ENCODE data around the gene KIF26B.
A peak's percentile ranks its signal among the peaks of the same experiment; 100 is the strongest.

The KIF26B gene

GRCh38 chr1:245363461-245364200 lies 208.8 kb downstream of the KIF26B start:
- no peak for DNase-seq

- DNase-seq: no peak
These were observed 210.6 kb downstream of the KIF26B start for GRCh38 chr1:245365095-245366020.

- DNase-seq: no peak
These were observed 212.1 kb downstream of the KIF26B start for GRCh38 chr1:245366886-245367285.

- no peak for DNase-seq
These were observed 215.5 kb downstream of the KIF26B start for GRCh38 chr1:245370175-245370825.

GRCh38 chr1:245370905-245371581 lies 216.3 kb downstream of the KIF26B start:
- peak in 1 of 3 donors; percentile 10 for DNase-seq

GRCh38 chr1:245373131-245373530 lies 218.3 kb downstream of the KIF26B start:
- no peak for DNase-seq

GRCh38 chr1:245375789-245376460 lies 221.1 kb downstream of the KIF26B start:
- no peak for DNase-seq

- DNase-seq: no peak
These were observed 223.1 kb downstream of the KIF26B start for GRCh38 chr1:245377854-245378253.

- DNase-seq: no peak
These were observed 223.5 kb downstream of the KIF26B start for GRCh38 chr1:245378311-245378722.

GRCh38 chr1:245378745-245379144 lies 224.0 kb downstream of the KIF26B start:
- no peak for DNase-seq

- DNase-seq: peak in 1 of 3 donors; percentile 13
These were observed 226.2 kb downstream of the KIF26B start for GRCh38 chr1:245380790-245381535.

- no peak for DNase-seq
These were observed 228.2 kb downstream of the KIF26B start for GRCh38 chr1:245382981-245383380.

GRCh38 chr1:245383396-245384330 lies 228.9 kb downstream of the KIF26B start:
- DNase-seq: no peak

GRCh38 chr1:245386297-245386971 lies 231.6 kb downstream of the KIF26B start:
- DNase-seq: no peak

- no peak for DNase-seq
These were observed 233.9 kb downstream of the KIF26B start for GRCh38 chr1:245388687-245389086.

GRCh38 chr1:245389873-245390272 lies 235.1 kb downstream of the KIF26B start:
- DNase-seq: no peak

- no peak for DNase-seq
These were observed 236.2 kb downstream of the KIF26B start for GRCh38 chr1:245390975-245391374.

GRCh38 chr1:245393694-245394093 lies 238.9 kb downstream of the KIF26B start:
- no peak for DNase-seq

GRCh38 chr1:245395680-245396079 lies 240.9 kb downstream of the KIF26B start:
- no peak for DNase-seq

GRCh38 chr1:245396615-245397014 lies 241.8 kb downstream of the KIF26B start:
- no peak for DNase-seq
